Spleen (tissue), 11 donors: ENCODE results near the gene C1QL4. TPM values are rescaled to one million over a fixed set of nuclear protein-coding genes. Genes with fewer than 3 reads are reported as not detected.

ENCODE experiments used
- DNase-seq: peaks from one replicate; pipeline ENCODE4 v3.0.0-alpha.2; 2020
- H3K27ac ChIP-seq, 8 donors: fragments of 200-600 bp; sonication (generic) in 7 of 8; 1 replicate in 4 of 8; 2 replicates in 4 of 8; pipeline versions ENCODE4 v1.5.0 to v1.8.0; 2016 to 2021; ENCODE audit warnings: inconsistent platforms in 4 of 8, mild to moderate bottlenecking in 4 of 8, moderate library complexity in 1 of 8
- H3K27me3 ChIP-seq, 7 donors: fragments of 200-600 bp; sonication (generic) in 6 of 7; replicated peaks in 1 of 7; 1 replicate in 4 of 7; 2 replicates in 3 of 7; pipeline versions ENCODE4 v1.5.0 to v1.8.0; 2016 to 2021; ENCODE audit warnings: inconsistent platforms in 3 of 7, mild to moderate bottlenecking in 1 of 7
- H3K36me3 ChIP-seq, 6 donors: fragments of 200-600 bp; sonication (generic) in 5 of 6; 1 replicate in 4 of 6; 2 replicates in 2 of 6; pipeline versions ENCODE4 v1.5.0 to v1.8.0; 2016 to 2021; ENCODE audit warnings: inconsistent platforms in 2 of 6
- H3K4me1 ChIP-seq, 6 donors: fragments of 200-600 bp; sonication (generic) in 5 of 6; 1 replicate in 3 of 6; 2 replicates in 3 of 6; pipeline versions ENCODE4 v1.5.0 to v1.8.0; 2016 to 2021; ENCODE audit warnings: inconsistent platforms in 3 of 6
- H3K4me3 ChIP-seq, 8 donors: fragments of 200-600 bp; sonication (generic) in 7 of 8; 1 replicate in 4 of 8; 2 replicates in 4 of 8; pipeline versions ENCODE4 v1.5.0 to v1.8.0; 2016 to 2021; ENCODE audit warnings: inconsistent platforms in 4 of 8, mild to moderate bottlenecking in 4 of 8, moderate library complexity in 2 of 8
- H3K9me3 ChIP-seq, 8 donors: fragments of 200-600 bp; sonication (generic) in 7 of 8; 1 replicate in 4 of 8; 2 replicates in 4 of 8; pipeline versions ENCODE4 v1.5.0 to v1.8.0; 2016 to 2021; ENCODE audit warnings: inconsistent platforms in 4 of 8
- POLR2A ChIP-seq, 3 donors: fragments of 450-650 bp; IDR thresholded peaks; one replicate each; pipeline ENCODE4 v1.5.1; 2017; ENCODE audit warnings: antibody characterized with exemption in 3 of 3, mild to moderate bottlenecking in 1 of 3
- POLR2AphosphoS5 ChIP-seq, 3 donors: sonication (generic); formaldehyde crosslinking; IDR thresholded peaks; one replicate each; pipeline ENCODE4 v1.5.1; 2017; ENCODE audit warnings: antibody characterized with exemption in 3 of 3
- WGBS, 5 donors: extraction: QIAGEN DNeasy Blood & Tissue Kit in 3 of 5; methylation state at CpG; one replicate each; pipeline versions ENCODE4 v1.1.5 to v1.1.7; 2013 to 2018; 5-methylcytosine and 5-hydroxymethylcytosine counted together
- intact Hi-C: fragments of 100-400 bp; cut with DNase I; formaldehyde crosslinking; loops from one replicate; pipeline ENCODE4 v1.15.0; 2023; ENCODE audit warnings: low total_unique reads
- polyA plus RNA-seq, 3 donors: library from polyadenylated mRNA; stranded (reverse); fragments of 200-250 nt; gene quantifications; one replicate each; pipeline ENCODE4 v1.2.1, GENCODE V29; 2013
- total RNA-seq, 7 donors: library from RNA; depleted of rRNA in 3 of 7; stranded (reverse); fragments of >200 nt in 3 of 7; fragmentation: NEBNext Ultra II Directional in 4 of 7; extraction: Animal tissue kit (Norgen Biotek cat#: 25700) in 4 of 7; gene quantifications; one replicate each; pipeline versions ENCODE4 v1.1.0 to v1.2.1, GENCODE V29; 2016 to 2021
- TF ChIP-seq, protein P1 (sequence below), 11 experiments: fragments of 200-600 bp in 7 of 11; fragments of 450-650 bp in 4 of 11; sonication (generic) in 4 of 11; IDR thresholded peaks in 8 of 11; conservative IDR thresholded peaks in 3 of 11; 1 replicate in 7 of 11; 2 replicates in 4 of 11; pipeline versions ENCODE4 v1.4.0 to v1.8.0; 2016 to 2021; ENCODE audit warnings: antibody characterized with exemption in 11 of 11, inconsistent platforms in 4 of 11, mild to moderate bottlenecking in 1 of 11
- donor health status: healthy with polysubstance abuse.
- donor health status: DM: no; HTN: no; CAD: no; lungs with moderate emphysema.
- donor health status: DM: no; HTN: no; CAD: no.
- donor health status: Bipolar disorder and iron deficiency.
- donor health status: healthy.
- donor health status: DM: no; HTN: no; CAD: no.
- donor health status: DM: yes; HTN: yes; CAD: no.

The C1QL4 gene
- total and polyA plus RNA-seq, 10 donors: not detected

GRCh38 chr12:49304161-49304560 lies 32.8 kb downstream of the C1QL4 start:
- no peaks in the 10 kb centered on the region for H3K36me3 ChIP-seq
- H3K27me3 ChIP-seq: peaks cover 0 to 62% (median 3%) of the 10 kb centered on the region in 7 donors
- H3K9me3 ChIP-seq: no peaks in the 10 kb centered on the region
- TF ChIP-seq, protein P1, sequence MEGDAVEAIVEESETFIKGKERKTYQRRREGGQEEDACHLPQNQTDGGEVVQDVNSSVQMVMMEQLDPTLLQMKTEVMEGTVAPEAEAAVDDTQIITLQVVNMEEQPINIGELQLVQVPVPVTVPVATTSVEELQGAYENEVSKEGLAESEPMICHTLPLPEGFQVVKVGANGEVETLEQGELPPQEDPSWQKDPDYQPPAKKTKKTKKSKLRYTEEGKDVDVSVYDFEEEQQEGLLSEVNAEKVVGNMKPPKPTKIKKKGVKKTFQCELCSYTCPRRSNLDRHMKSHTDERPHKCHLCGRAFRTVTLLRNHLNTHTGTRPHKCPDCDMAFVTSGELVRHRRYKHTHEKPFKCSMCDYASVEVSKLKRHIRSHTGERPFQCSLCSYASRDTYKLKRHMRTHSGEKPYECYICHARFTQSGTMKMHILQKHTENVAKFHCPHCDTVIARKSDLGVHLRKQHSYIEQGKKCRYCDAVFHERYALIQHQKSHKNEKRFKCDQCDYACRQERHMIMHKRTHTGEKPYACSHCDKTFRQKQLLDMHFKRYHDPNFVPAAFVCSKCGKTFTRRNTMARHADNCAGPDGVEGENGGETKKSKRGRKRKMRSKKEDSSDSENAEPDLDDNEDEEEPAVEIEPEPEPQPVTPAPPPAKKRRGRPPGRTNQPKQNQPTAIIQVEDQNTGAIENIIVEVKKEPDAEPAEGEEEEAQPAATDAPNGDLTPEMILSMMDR (IDR thresholded peaks at IDR 0.05 in 8 of 11, conservative IDR thresholded peaks at IDR 0.05 in 3 of 11): no peak
- TF ChIP-seq POLR2AphosphoS5 (IDR thresholded peaks at IDR 0.05) (no peak), POLR2A (IDR thresholded peaks at IDR 0.05) (no peak)
- WGBS, 5 donors: 78 to 94% (median 81%) methylated on average over 2 of the region's 2 CpGs
- H3K4me1 ChIP-seq: no peaks in the 10 kb centered on the region
- peak; percentile 10 for DNase-seq
- intact Hi-C loops: no loop called here
- H3K27ac ChIP-seq: no peak overlapping the region
- no peak overlapping the region for H3K4me3 ChIP-seq

- H3K4me3 ChIP-seq: no peak overlapping the region
- peak; percentile 6 for DNase-seq
- H3K27ac ChIP-seq: no peak overlapping the region
- WGBS, 5 donors: 52 to 66% (median 57%) methylated on average over 4 of the region's 4 CpGs
- peaks cover 6 to 14% (median 11%) of the 10 kb centered on the region in 6 donors for H3K4me1 ChIP-seq
- H3K27me3 ChIP-seq: peaks cover 4 to 69% (median 25%) of the 10 kb centered on the region in 7 donors
- no peaks in the 10 kb centered on the region for H3K9me3 ChIP-seq
- TF ChIP-seq POLR2A (IDR thresholded peaks at IDR 0.05): no peak
- TF ChIP-seq, protein P1 (IDR thresholded peaks at IDR 0.05 in 8 of 11, conservative IDR thresholded peaks at IDR 0.05 in 3 of 11): no peak
- TF ChIP-seq POLR2AphosphoS5 (IDR thresholded peaks at IDR 0.05): no peak
- no peaks in the 10 kb centered on the region for H3K36me3 ChIP-seq
- intact Hi-C loops: no loop called here
Measured at GRCh38 chr12:49301760-49302159, 35.2 kb downstream of the C1QL4 start.

DNA sequence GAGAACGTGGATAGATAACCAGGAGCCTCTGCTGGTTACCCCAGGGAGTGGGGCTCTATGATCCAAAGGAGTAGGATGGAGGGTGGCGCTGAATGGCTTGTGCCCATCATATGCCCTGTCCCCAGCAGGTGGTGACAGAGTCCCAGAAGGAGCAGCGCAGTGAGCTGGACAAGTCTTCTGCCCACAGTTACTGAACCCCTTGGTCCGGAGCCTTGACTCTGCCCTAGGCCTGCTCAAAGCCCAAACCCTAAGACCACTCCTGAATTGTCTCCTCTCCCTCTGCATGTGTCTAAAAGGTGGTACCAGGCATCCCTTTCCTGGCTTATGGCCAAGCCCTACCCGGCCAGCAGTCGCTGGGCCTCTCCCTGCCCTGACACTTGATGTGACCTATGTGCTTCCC lies 38.8 kb downstream of the C1QL4 start:
- no peak overlapping the region for H3K27ac ChIP-seq
- peaks cover 17 to 92% (median 50%) of the 10 kb centered on the region in 7 donors for H3K27me3 ChIP-seq
- intact Hi-C loops: no loop called here
- WGBS, 5 donors: 44 to 58% (median 47%) methylated on average over 5 to 6 of the region's 6 CpGs
- TF ChIP-seq POLR2A (IDR thresholded peaks at IDR 0.05): no peak
- TF ChIP-seq, protein P1 (IDR thresholded peaks at IDR 0.05 in 8 of 11, conservative IDR thresholded peaks at IDR 0.05 in 3 of 11): no peak
- DNase-seq: peak; percentile 53
- no peak overlapping the region for H3K4me3 ChIP-seq
- peaks cover 10 to 45% (median 30%) of the 10 kb centered on the region in 6 donors for H3K4me1 ChIP-seq
- H3K9me3 ChIP-seq: no peaks in the 10 kb centered on the region
- H3K36me3 ChIP-seq: no peaks in the 10 kb centered on the region

GRCh38 chr12:49297695-49298060 lies 39.3 kb downstream of the C1QL4 start:
- WGBS, 5 donors: 17 to 28% (median 24%) methylated on average over 8 of the region's 8 CpGs
- peak overlapping the region in 4 of 8 donors; percentile 19 to 62 (median 28) for H3K4me3 ChIP-seq
- peaks cover 10 to 50% (median 33%) of the 10 kb centered on the region in 6 donors for H3K4me1 ChIP-seq
- H3K27ac ChIP-seq: no peak overlapping the region
- H3K9me3 ChIP-seq: no peaks in the 10 kb centered on the region
- no peaks in the 10 kb centered on the region for H3K36me3 ChIP-seq
- DNase-seq: peak; percentile 47
- H3K27me3 ChIP-seq: peaks cover 17 to 95% (median 50%) of the 10 kb centered on the region in 7 donors
- intact Hi-C loops: no loop called here
- TF ChIP-seq POLR2AphosphoS5 (IDR thresholded peaks at IDR 0.05) (no peak), POLR2A (IDR thresholded peaks at IDR 0.05) (no peak)
- TF ChIP-seq, protein P1 (IDR thresholded peaks at IDR 0.05 in 8 of 11, conservative IDR thresholded peaks at IDR 0.05 in 3 of 11): no peak
